Activated naive CD4-positive, alpha-beta T cell treated with anti-CD3 and anti-CD28 coated beads, Interleukin-2, amount 50 U/mL, for 24 hours (primary cell): Measurements from ENCODE around the gene MKNK1.

Source experiments
- H3K27ac Mint-ChIP-seq: one replicate; pipeline ENCODE4 v1.8.0; 2021; ENCODE audit warnings: mild to moderate bottlenecking, mixed read lengths
- H3K27me3 Mint-ChIP-seq: one replicate; pipeline ENCODE4 v1.8.0; 2021; ENCODE audit warnings: mixed read lengths
- H3K36me3 Mint-ChIP-seq: one replicate; pipeline ENCODE4 v1.8.0; 2021; ENCODE audit warnings: mixed read lengths
- H3K4me1 Mint-ChIP-seq: one replicate; pipeline ENCODE4 v1.8.0; 2021; ENCODE audit warnings: mixed read lengths
- H3K4me3 Mint-ChIP-seq: one replicate; pipeline ENCODE4 v1.8.0; 2021; ENCODE audit warnings: mild to moderate bottlenecking, mixed read lengths
- H3K9me3 Mint-ChIP-seq: one replicate; pipeline ENCODE4 v1.8.0; 2021; ENCODE audit warnings: mixed read lengths

The MKNK1 gene

DNA sequence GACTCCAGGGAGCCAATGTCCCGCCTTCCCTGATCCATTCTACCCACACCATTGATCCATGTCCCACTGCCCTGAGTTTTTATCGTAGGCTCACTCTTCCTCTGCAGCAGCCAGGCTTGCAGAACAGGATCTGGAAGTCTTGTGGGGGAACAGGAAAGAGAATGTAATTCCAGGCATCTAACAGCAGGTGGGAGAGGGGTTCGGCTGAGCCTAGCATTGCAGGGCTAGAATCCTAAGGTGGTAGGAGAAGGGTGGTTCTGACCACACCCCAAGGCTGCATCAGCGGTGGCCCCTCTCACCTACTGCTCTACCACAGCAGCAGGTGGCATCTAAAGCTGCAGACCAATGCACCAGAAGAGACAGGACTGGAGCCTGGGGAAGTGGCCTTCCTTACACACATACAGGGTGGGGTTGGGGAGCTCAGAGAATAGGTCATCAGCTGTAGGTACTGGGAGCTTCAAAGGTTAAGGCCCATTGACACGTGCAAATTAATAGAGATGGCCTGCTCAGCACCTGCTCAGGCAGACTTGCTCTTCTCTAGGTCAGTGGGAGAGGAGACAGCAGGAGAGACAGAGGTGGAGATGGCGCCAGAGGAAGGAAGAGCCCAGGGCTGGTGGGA, 73.2 kb downstream of the MKNK1 start:
- Mint-ChIP-seq H3K9me3 (no peaks in the 10 kb centered on the region), H3K36me3 (no peaks in the 10 kb centered on the region), H3K4me3 (no peak overlapping the region), H3K27me3 (peaks cover 7% of the 10 kb centered on the region), H3K4me1 (peaks cover 12% of the 10 kb centered on the region), H3K27ac (peak overlapping the region; percentile 75)

DNA sequence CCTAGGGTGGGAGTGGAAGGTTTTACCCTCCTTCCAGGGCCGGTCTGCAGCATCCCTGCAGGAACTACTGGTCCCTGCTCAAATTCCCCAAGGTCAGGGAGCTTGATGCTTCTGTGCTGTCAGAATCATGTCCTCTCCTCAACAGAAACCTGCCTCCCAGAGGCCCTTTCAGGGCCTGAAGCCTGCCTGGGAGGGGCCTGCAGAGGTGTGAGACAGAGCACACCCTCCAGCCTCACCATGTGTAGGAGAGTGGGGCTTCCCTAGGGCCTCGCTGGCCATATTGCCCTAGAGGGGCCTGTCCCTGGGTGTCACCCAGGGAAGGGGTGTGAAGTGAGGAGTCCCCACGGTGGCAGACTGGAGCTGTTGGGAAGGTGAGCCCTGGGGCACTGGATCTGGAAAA, 73.8 kb downstream of the MKNK1 start:
- no peaks in the 10 kb centered on the region for H3K36me3 Mint-ChIP-seq
- H3K4me3 Mint-ChIP-seq: no peak overlapping the region
- no peak overlapping the region for H3K27ac Mint-ChIP-seq
- H3K9me3 Mint-ChIP-seq: no peaks in the 10 kb centered on the region
- H3K4me1 Mint-ChIP-seq: peaks cover 12% of the 10 kb centered on the region
- H3K27me3 Mint-ChIP-seq: peaks cover 11% of the 10 kb centered on the region

DNA sequence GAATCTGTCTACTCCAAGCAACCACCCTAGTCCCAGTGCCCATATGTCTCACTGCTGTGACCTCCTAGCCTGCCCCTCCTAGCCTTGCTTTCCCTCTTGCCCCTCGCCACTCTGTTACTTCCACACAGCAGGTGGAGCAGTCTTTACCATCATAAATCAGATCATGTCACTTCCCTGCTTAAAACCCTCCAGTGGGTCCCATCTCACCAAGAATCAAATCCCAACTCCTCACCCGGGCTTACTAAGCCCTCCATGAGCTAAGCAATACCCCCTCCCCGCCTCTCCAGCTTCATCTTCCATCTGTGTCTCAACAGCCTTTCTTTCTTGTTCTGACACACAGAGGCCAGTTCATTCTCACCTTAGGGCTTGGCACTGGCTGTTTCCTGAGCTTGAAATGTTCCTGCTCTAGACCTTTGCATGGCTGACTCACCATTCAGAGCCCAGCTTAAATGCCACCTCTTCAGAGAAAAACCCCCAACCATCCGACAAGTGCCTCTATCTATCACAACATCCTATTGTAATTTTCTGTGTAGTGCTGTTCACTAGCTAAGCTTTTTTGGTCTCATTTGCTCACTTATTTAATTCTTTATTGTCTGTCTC, 74.9 kb downstream of the MKNK1 start:
- peaks cover 11% of the 10 kb centered on the region for H3K27me3 Mint-ChIP-seq
- H3K4me3 Mint-ChIP-seq: no peak overlapping the region
- H3K4me1 Mint-ChIP-seq: peaks cover 12% of the 10 kb centered on the region
- no peak overlapping the region for H3K27ac Mint-ChIP-seq
- H3K9me3 Mint-ChIP-seq: no peaks in the 10 kb centered on the region
- no peaks in the 10 kb centered on the region for H3K36me3 Mint-ChIP-seq

DNA sequence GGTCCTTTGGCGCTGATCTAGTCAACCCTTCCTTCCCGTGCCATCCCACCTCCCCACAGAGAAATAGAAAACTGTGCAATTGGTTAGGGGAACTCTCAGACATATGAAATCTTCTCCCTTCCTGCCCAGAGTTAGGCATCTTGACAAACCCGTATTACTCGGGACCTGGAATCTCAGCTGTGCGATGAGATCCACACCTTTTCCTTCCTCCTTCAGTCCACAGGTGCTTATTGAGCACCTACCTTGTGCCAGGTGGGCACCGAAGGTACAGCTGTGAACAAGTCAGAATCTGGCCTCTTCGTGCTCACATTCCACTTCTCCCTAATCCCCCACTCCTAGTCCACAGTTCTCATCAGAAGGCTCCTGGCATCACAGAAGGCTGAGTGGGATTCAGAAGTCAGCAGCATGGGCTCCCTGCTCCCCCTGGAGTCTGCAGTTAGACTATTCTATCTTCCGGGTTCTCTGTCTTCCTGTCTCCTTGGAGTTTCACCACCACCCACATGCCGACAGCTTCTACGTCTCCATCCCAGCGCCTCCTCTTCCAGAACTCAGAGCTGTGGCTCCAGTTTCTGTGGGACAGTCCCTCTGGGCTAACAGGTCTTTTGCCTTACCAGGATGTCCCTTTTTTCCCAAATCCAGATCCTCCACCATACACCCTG, 75.6 kb downstream of the MKNK1 start:
- Mint-ChIP-seq H3K9me3 (no peaks in the 10 kb centered on the region), H3K27me3 (peaks cover 11% of the 10 kb centered on the region), H3K36me3 (no peaks in the 10 kb centered on the region), H3K4me1 (peaks cover 7% of the 10 kb centered on the region), H3K4me3 (no peak overlapping the region), H3K27ac (no peak overlapping the region)

DNA sequence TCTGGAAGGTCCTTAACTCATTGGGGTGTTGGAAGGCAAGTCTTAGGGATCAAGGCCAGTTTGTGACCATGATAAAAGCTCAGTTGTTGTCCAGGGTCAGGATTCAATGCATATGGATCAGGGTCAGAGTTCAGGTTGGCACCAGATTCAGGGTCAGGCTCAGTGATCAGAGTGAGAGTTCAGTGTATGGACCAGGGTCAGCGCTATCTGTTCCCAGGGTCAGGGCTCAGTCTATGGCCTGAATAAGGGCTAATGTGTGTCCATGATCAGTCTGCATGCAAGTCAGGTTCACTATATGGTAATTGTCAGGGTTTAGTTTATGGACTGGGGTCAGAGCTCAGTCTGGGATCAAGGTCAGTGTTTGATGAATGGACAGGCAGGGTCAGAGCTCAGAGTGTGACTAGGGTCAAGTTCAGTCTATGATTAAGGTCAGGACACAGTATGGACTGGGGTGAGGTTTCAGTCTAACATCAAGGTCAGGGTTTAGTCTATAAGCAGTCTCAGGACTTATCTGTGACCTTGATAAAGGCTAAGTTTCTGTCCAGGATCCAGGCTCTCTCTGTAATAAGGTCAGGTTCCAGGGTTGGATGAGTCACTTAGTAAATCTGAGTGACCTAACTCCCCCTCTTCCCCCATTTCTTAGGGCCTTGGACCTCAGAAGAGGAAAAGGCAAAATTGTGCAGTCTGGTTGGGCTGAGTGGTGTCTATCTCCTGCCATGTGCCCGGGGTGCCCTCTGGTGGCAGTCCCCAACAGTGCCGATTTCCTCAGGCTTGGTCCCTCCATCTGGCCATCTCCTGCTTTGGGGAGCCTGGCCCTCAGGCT, 76.4 kb downstream of the MKNK1 start:
- Mint-ChIP-seq H3K27ac (no peak overlapping the region), H3K36me3 (no peaks in the 10 kb centered on the region), H3K9me3 (no peaks in the 10 kb centered on the region), H3K4me3 (no peak overlapping the region), H3K4me1 (peaks cover 7% of the 10 kb centered on the region), H3K27me3 (peaks cover 11% of the 10 kb centered on the region)

DNA sequence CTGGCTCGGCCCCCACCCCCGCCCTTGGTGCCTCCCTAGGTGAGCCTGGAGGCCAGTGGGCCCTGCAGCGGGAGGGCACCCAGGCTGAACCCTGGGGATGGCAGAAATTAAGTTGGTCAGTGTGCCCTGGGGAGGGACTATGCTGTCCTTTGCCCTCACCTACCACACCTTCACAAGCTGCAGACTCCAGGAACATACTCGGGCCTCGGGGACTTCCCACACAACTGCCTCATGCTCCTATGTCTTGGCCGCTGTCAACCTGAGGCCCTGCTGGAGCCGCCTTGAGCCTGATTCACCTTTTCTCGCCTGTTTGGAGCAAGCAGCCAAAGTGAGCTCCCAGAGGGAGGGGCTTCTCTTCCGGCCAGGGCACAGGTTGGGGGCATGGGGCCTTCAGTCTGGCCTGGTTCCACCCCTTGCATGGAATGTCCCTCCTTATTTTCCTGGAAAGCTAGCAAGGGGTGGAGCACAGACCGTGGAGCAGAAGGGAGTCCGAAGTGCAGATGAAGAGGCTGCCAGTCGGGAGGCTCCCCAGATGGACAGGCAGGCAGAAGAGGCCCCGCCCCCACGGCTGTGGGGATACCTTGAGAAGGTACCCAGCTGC, 77.3 kb downstream of the MKNK1 start:
- no peaks in the 10 kb centered on the region for H3K36me3 Mint-ChIP-seq
- peaks cover 11% of the 10 kb centered on the region for H3K27me3 Mint-ChIP-seq
- H3K4me3 Mint-ChIP-seq: no peak overlapping the region
- peaks cover 10% of the 10 kb centered on the region for H3K4me1 Mint-ChIP-seq
- no peak overlapping the region for H3K27ac Mint-ChIP-seq
- H3K9me3 Mint-ChIP-seq: no peaks in the 10 kb centered on the region

DNA sequence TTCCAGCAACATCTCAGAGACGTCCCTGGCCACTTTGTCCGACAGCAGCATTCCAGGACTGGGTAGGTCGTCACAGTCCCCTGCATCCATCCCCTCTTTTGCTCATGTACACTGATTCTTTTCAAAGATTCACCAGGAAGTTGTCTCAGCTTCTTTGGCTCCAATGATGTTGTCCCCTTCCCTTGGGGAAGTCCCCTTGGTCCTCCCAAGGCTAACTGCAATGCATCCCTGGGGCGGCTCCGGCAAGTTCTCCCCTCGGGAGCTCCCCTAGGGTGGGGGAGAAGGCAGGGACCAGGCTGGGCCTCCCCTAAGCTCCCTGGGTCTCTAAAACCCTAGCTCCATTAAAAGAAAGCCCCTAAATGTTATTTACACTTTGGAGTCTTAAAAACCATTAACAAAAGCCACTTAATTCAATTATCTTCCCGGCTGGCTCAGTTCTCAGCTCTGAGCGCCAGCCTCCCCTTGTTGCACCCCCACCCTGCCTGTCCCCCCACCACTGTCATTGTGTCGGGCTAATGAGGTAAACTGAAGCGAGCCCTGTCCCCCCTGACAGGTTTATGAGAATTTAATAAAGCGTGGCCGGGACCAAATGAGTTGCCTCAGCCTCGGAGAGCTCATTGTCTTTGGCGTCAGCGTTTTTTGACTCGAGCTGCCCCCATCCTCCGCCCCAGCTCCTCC, 77.9 kb downstream of the MKNK1 start:
- Mint-ChIP-seq H3K4me1 (peaks cover 10% of the 10 kb centered on the region), H3K27me3 (peaks cover 11% of the 10 kb centered on the region)

DNA sequence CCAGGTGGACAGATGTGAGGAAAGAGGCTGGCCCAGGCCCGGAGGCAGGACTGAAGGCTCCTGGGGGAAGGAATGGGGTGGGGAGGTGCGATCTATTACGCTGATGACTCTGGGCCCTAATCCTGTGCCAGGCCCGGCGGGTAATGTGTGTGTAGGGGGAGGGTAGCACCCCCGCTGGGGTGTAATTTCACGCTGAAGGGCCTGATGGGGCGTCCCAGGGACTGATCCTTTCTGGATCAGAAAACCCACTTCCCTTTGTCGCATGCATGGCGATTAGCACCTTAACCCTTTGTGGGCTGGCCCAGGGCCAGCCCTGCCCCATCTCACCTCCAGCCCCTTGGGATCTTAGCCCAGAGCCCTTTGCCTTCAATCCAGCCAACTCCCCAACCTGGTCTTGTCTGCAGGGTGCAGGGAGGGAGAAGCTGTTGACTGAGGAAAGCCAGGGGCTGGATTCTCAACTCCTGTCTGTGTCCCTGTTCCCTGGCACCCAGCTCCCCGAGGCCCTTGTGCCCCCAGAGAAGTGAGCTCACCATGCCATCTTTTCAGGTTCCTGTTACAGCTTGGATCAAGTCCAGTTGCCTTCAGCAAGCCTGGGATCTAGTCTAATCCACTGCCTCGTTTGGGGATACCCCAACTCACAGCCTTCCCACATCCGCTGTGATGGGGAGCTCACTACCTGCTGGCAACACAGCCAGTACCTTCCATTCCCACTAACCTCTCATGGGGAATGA, 78.7 kb downstream of the MKNK1 start:
- Mint-ChIP-seq H3K9me3 (no peaks in the 10 kb centered on the region), H3K27ac (no peak overlapping the region), H3K27me3 (peaks cover 12% of the 10 kb centered on the region), H3K4me3 (no peak overlapping the region), H3K4me1 (peaks cover 10% of the 10 kb centered on the region), H3K36me3 (no peaks in the 10 kb centered on the region)

More for the DNA sequence above, 77.9 kb downstream of the MKNK1 start:
- H3K9me3 Mint-ChIP-seq: no peaks in the 10 kb centered on the region
- no peaks in the 10 kb centered on the region for H3K36me3 Mint-ChIP-seq
- no peak overlapping the region for H3K4me3 Mint-ChIP-seq
- no peak overlapping the region for H3K27ac Mint-ChIP-seq

DNA sequence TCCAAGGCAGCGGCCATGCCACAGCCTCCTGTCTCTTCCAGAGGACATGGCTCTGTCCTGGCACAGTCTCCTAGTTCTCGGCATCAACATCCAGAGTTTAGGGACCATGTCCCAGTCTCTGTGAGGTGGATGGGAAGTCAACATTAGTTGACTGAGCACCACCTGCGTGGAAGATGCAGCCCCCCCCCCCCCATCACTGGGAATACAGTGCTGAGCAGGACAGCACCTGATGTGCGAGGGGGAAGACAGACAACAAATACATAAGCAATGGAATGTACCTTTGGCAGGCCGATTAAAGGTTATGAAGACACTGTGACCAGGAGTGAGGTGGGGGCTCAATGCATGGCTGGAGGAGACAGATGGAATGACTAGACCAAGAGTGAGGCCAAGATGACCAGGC, 79.2 kb downstream of the MKNK1 start:
- H3K27ac Mint-ChIP-seq: no peak overlapping the region
- no peak overlapping the region for H3K4me3 Mint-ChIP-seq
- H3K36me3 Mint-ChIP-seq: no peaks in the 10 kb centered on the region
- peaks cover 10% of the 10 kb centered on the region for H3K4me1 Mint-ChIP-seq
- no peaks in the 10 kb centered on the region for H3K9me3 Mint-ChIP-seq
- H3K27me3 Mint-ChIP-seq: peaks cover 13% of the 10 kb centered on the region

DNA sequence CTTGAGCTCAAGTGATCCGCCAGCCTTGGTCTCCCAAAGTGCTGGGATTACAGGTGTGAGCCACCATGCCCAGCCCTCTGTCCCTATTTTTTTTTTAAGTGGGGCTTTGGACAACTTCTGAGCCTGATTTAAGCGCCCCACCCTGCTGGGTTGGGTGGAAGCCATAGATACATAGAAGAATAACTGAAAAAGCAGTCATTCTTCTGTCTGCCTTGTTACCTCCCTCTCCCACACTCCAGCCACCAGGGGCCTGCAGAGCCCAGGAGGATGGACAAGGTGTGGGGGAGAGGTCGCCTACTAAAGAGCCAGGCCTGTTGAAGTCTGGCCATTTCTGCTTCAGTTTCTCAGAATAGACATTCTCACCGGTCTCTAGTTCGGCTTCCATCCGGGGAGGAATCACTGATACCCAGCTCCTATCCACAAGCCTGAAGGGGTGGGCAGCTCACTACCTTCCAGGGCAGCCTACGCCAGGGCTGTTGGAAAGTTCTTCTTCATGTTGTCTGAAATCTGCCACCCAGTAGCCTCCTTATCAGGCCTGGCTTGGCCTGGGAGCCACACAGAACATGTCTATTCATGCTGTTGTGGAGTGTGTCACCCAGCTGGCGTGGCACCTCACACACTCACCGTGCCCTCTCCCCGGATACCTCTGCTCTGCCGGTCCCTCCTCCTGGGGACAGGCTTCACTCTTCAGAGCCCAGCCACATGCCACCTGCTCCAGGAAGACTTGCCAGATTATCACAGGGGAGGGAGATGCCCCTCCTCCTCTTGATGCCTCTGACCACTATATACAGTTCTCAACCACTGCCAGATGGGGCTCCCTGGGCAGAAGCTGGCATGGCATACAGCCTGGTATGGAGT, 80.3 kb downstream of the MKNK1 start:
- H3K4me3 Mint-ChIP-seq: no peak overlapping the region
- H3K27me3 Mint-ChIP-seq: peaks cover 14% of the 10 kb centered on the region
- no peak overlapping the region for H3K27ac Mint-ChIP-seq
- H3K36me3 Mint-ChIP-seq: no peaks in the 10 kb centered on the region
- H3K4me1 Mint-ChIP-seq: peaks cover 5% of the 10 kb centered on the region
- no peaks in the 10 kb centered on the region for H3K9me3 Mint-ChIP-seq

DNA sequence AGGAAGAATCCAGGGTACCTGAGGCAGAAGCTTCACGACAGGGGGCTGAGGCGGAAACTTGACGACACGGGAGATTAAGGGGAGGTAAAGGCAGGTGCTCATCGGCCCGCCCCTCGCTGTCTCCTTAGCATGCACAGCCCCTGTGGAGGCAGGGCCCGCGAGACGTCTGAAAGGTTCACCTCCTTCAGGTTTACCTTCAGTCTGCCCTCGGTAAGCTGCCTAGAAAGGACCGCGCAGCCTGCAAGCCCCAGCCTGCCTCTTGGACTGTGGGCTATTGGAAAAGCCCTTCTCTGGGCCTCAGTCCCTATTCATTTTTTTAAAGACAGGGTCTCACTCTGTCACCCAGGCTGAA, 81.1 kb downstream of the MKNK1 start:
- Mint-ChIP-seq H3K36me3 (no peaks in the 10 kb centered on the region), H3K4me1 (peaks cover 3% of the 10 kb centered on the region), H3K9me3 (no peaks in the 10 kb centered on the region), H3K4me3 (no peak overlapping the region), H3K27ac (no peak overlapping the region), H3K27me3 (peaks cover 12% of the 10 kb centered on the region)

DNA sequence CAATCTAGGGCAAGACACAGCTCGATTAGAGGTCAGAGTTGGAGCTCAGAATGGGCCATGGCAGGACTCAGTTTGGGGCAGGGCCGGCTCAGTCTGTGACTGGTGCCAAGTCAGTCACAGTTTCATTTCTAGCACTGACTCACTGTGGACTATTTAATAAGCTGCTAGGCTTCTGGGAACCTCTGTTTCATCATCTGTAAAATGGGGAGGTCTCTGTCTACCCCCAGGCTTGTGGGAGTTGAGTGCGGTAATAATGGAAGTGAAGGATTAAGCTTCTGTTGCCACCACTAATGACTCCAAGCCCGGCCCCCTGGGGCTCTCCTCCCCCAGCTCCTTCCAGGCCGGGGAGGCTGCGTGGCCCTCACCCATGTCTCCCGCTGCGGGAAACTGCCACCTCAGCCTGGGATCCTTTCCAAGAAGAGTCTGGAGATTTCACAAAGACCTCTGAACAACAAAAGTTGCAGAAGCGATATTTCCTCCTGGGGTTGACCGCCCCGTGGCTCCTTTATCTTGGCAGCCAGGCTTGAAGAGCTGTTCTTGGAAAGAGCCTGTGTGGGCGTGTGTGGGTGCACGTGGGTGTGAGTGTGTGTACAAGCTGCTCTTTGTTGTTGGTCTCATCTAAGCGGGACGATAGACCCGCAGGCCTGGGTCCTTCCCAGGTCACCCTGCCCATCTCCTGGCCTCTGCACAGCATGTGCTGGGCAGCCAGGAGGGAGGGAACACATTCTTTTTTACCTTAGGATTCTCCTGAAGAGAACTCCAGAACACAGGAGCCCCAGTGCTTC, 81.7 kb downstream of the MKNK1 start:
- Mint-ChIP-seq H3K4me1 (peaks cover 3% of the 10 kb centered on the region), H3K4me3 (no peak overlapping the region), H3K27me3 (peaks cover 12% of the 10 kb centered on the region), H3K9me3 (no peaks in the 10 kb centered on the region), H3K36me3 (no peaks in the 10 kb centered on the region), H3K27ac (no peak overlapping the region)

DNA sequence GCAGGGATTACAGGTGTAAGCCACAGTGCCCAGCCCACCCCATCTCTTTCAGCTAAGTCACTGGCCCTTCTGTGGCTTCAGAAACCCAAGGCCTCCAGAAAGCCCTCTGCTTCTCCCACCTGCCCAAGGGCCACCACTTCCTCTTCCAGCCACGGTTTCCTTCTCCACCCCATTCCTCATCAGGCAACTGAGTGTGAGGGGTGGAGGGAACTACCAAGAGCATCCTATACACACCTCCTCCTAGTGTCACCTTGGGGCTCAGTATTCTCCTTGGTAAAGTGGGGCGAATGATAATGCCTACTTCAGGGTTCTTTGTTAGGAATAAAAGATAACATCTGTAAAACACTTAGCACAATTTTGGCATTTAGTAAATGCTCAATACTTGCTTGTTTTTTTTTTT, 82.7 kb downstream of the MKNK1 start:
- no peak overlapping the region for H3K4me3 Mint-ChIP-seq
- H3K9me3 Mint-ChIP-seq: no peaks in the 10 kb centered on the region
- H3K4me1 Mint-ChIP-seq: peaks cover 3% of the 10 kb centered on the region
- no peaks in the 10 kb centered on the region for H3K36me3 Mint-ChIP-seq
- H3K27ac Mint-ChIP-seq: no peak overlapping the region
- H3K27me3 Mint-ChIP-seq: peaks cover 12% of the 10 kb centered on the region
